Measurements from ENCODE around the gene MYO19.
"Not testable (repeated sequence)": the region's sequence is repeated elsewhere in the genome, so short reads cannot be mapped to it uniquely, and the experiment has no call there.

The MYO19 gene

DNA sequence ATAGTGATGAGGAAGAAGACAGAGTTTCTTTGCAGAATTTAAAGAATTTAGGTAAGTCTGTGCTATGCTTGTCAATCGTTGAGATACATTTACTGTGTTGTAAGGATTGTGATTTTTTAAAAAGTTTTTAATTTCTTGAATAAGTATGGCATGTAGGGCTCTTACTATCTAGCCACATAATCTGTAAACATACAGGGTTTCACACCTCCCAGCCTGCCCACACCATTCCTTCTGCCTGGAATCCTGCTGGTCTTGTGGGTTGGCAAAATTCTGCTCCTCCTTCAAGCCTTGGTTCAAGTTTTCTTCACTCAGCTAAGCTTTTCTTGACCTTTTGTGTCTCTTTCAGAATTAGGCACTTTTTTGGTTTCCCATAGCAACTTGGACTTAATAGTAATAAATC is 40.7 kb downstream of the MYO19 start:
- Histone ChIP-seq H3K9ac (no peak overlapping the region), H3K9me3 (no peaks in the 10 kb centered on the region), H3K36me3 (peaks cover 98% of the 10 kb centered on the region), H3K27me3 (no peaks in the 10 kb centered on the region), H3K27ac (no peak overlapping the region), H3K4me1 (no peaks in the 10 kb centered on the region), H3K4me2 (no peak overlapping the region), H4K20me1 (peaks cover 90% of the 10 kb centered on the region), H3K4me3 (no peak overlapping the region)
- no peak for TF ChIP-seq Cebpa-rat (IDR thresholded peaks at IDR 0.05)

DNA sequence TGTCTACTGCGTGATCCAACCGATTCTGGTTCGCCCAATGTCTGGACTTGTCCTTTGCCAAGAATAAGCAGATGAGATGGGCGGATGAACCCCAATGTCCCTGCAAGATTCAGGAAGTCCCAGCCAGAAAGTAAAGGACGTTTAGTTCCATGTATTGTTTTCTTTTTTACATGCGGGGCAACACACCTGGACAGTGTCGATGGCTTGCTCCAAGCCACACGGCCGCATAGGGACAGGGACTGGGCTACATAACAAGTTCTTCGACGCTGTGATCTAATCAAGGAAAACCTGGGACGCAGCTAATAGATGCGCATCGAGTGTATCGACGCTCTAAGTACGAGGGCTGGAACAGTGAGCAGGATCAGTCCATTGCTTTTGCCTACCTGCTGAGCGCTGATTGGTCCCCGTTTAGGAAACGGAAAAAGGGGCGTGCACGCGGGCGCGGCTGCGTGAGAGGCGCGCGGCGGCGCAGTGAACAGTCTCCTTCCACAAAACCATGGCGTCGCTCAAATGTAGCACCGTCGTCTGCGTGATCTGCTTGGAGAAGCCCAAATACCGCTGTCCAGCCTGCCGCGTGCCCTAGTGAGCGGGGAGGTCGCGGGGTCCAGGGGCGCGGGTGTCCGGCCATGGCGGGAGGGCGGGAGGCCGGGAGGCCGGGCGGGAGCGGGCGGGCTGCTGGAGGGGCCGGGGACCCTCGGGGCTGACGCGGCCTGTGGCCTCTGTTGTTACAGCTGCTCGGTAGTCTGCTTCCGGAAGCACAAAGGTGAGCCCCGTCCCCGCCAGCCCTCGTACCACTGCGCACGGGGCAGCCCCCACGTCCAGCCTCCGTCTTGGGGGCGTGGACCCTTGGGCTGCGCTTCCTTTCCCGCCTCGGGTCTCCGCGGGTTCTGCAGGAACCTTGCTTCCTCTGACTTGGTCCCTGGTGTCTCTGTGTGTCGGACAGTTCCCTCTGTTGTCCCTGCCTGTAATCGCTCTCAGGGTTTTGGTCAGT is 48.2 kb downstream of the MYO19 start, which contains the start of gene ZNHIT3:
Gene ZNHIT3, plus strand, starts transcription at position 478 of the 991 bp plus-strand sequence. Its CDS starts 19 bp downstream, at position 497.
- H3K27me3 ChIP-seq, result no peaks in the 10 kb centered on the region
- H3K27ac ChIP-seq, result peak within 1 kb of the TSS; percentile 79
- H3K4me3 ChIP-seq, result peak within 1 kb of the TSS; percentile 89
- H3K4me1 ChIP-seq, result peaks cover 34% of the 10 kb centered on the region
- H3K9me3 ChIP-seq, result no peaks in the 10 kb centered on the region
- peak within 1 kb of the TSS; percentile 88 for H3K9ac ChIP-seq
- H3K36me3 ChIP-seq, result peaks cover 31% of the 10 kb centered on the region
- H3K4me2 ChIP-seq, result peak within 1 kb of the TSS; percentile 91
- no peak for TF ChIP-seq Cebpa-rat (IDR thresholded peaks at IDR 0.05)
- peaks cover 44% of the 10 kb centered on the region for H4K20me1 ChIP-seq

DNA sequence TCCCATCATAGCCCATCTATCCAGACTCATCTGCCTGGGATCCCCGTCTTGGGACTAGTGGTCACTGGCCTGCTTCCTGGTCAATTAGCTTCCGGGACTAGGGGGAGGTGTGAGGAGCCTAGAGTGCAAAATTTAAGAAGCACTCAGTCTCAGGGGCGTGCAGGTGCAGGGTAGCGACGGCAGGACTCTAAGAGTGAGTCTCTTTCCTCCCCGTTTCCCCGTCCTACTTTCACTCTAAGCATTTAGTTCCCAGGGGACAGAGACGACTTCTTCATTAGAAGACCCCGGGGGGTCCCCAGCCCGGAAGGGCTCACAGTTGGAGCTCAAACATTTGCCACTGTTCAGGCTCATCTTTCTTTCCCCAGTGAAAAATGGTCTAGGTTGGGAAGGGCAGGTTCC is 48.9 kb downstream of the MYO19 start:
- Histone ChIP-seq H3K4me3 (peak overlapping the region; percentile 89), H3K9ac (peak overlapping the region; percentile 88), H3K36me3 (peaks cover 24% of the 10 kb centered on the region), H3K27ac (peak overlapping the region; percentile 79), H3K4me1 (peaks cover 34% of the 10 kb centered on the region), H3K27me3 (no peaks in the 10 kb centered on the region), H3K4me2 (peak overlapping the region; percentile 91), H3K9me3 (no peaks in the 10 kb centered on the region), H4K20me1 (peaks cover 37% of the 10 kb centered on the region)
- no peak for TF ChIP-seq Cebpa-rat (IDR thresholded peaks at IDR 0.05)

DNA sequence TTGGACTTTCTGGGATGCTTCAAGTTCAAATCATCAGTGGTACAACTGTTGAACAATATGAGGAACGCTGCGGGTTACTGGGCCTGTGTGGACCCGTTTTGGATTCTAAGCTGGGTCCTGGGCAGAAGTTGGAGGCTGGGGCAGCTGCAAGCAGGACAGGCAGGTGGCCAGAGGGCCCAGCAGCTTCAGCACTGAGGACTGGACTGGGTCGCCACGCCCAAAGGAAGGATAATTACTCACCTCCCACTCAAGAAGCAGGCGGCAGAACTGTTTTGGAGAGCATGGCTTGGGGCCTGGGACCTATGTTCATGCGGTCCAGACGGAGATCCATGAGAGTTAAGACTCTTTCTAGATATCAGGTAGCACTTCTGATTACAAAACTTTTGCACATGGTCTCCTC is 49.6 kb downstream of the MYO19 start:
- no peak overlapping the region for H3K4me3 ChIP-seq
- H3K9ac ChIP-seq, result no peak overlapping the region
- peaks cover 18% of the 10 kb centered on the region for H3K36me3 ChIP-seq
- no peaks in the 10 kb centered on the region for H3K9me3 ChIP-seq
- no peak overlapping the region for H3K27ac ChIP-seq
- peaks cover 34% of the 10 kb centered on the region for H3K4me1 ChIP-seq
- H3K27me3 ChIP-seq, result no peaks in the 10 kb centered on the region
- peak overlapping the region; percentile 91 for H3K4me2 ChIP-seq
- TF ChIP-seq Cebpa-rat (IDR thresholded peaks at IDR 0.05), result no peak
- peaks cover 29% of the 10 kb centered on the region for H4K20me1 ChIP-seq

DNA sequence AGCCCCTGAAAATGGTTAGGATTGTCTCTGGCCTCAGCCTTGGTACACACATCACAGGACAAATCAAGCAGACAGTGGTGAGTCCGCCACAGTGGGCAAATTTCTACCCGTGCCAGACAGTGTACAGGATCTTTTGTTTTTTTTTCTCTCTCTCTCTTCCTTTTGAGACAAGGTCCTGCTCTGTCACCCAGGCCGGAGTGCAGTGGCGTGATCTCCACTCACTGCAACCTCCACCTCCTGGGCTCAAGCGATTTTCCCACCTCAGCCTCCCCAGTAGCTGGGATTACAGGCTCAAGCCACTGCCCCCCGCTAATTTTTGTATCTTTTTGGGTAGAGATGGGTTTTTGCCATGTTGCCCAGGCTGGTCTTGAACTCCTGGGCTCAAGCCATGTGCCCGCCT is 50.6 kb downstream of the MYO19 start:
- not testable (repeated sequence) for H3K36me3 ChIP-seq, H3K9me3 ChIP-seq, H3K9ac ChIP-seq, H3K27me3 ChIP-seq, H3K4me2 ChIP-seq, H3K27ac ChIP-seq, H3K4me3 ChIP-seq
- Histone ChIP-seq H3K4me1 (peaks cover 34% of the 10 kb centered on the region), H4K20me1 (peaks cover 19% of the 10 kb centered on the region)

DNA sequence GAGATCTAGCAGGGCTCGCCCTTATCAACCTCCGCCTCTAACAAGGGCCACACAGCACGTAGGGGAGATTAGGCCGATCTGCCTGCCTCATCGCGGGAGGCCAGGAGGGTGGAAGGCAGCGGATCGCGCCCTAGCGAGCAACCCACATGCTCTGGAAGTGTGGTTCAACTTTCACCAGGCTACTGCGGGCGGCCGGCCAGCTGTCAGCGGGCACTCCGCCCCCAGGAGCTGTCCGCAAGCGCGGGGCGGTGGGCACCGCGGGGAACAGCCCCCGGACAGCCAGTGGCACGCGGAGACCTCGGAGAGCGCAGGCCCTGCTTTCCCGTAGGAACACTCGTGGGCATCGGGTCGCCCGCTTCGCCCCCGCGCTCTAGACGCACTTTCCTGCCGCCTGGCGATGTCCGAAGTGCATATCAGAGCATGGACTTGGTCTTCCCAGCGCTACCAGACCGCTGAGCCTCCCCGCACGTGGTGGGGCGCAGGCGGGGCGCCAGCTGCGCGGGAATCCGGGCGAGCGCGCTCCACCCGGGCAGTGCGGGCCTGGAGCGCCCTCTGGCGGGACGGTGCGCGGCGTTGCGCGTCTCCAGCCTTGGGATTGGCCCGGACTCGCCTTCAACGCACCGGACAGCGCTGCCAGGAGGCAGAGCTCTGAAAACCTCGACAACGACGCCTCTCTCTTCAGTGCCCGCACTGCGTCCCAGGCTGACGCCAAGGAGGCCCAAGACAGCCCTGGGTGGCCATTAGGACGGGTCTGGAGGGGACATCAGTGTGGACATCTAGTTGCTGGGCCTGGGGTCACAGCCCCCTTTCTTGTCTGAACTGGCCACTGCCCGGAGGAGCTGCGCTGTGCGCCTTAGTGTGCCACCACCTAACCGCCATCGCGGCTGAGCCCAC is 51.8 kb downstream of the MYO19 start:
- H3K4me2 ChIP-seq, result peak overlapping the region; percentile 45
- H3K9me3 ChIP-seq, result no peaks in the 10 kb centered on the region
- no peak overlapping the region for H3K27ac ChIP-seq
- H3K36me3 ChIP-seq, result no peaks in the 10 kb centered on the region
- no peak overlapping the region for H3K4me3 ChIP-seq
- H3K9ac ChIP-seq, result no peak overlapping the region
- no peaks in the 10 kb centered on the region for H3K27me3 ChIP-seq
- peaks cover 11% of the 10 kb centered on the region for H4K20me1 ChIP-seq
- peaks cover 29% of the 10 kb centered on the region for H3K4me1 ChIP-seq
- no peak for TF ChIP-seq Cebpa-rat (IDR thresholded peaks at IDR 0.05)

DNA sequence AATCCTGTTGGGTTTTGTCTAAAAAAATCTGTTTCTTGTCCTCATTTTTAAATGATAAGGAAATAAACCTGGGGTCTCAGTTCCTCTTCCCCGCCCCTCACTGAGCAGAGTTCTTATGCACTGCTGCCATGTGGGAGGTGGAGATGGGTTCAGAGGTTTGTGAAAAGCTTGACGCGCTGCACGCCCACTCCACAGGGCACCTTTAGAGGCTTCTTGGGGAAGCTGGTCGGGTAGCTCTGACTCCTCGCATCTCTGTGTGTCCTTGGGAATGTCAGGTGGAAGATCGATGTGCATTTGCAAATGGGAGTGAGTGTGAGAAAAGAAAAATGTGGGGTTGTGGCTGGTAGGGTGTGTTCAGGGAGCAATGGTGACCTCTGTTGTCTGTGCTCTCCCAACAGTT is 52.8 kb downstream of the MYO19 start:
- Histone ChIP-seq H4K20me1 (peaks cover 1% of the 10 kb centered on the region; the same call in 1 of the 2 replicates), H3K27ac (no peak overlapping the region), H3K4me2 (no peak overlapping the region), H3K9me3 (no peaks in the 10 kb centered on the region), H3K36me3 (no peaks in the 10 kb centered on the region), H3K4me1 (peaks cover 21% of the 10 kb centered on the region), H3K4me3 (no peak overlapping the region), H3K27me3 (no peaks in the 10 kb centered on the region), H3K9ac (no peak overlapping the region)
- TF ChIP-seq Cebpa-rat (IDR thresholded peaks at IDR 0.05), result no peak

DNA sequence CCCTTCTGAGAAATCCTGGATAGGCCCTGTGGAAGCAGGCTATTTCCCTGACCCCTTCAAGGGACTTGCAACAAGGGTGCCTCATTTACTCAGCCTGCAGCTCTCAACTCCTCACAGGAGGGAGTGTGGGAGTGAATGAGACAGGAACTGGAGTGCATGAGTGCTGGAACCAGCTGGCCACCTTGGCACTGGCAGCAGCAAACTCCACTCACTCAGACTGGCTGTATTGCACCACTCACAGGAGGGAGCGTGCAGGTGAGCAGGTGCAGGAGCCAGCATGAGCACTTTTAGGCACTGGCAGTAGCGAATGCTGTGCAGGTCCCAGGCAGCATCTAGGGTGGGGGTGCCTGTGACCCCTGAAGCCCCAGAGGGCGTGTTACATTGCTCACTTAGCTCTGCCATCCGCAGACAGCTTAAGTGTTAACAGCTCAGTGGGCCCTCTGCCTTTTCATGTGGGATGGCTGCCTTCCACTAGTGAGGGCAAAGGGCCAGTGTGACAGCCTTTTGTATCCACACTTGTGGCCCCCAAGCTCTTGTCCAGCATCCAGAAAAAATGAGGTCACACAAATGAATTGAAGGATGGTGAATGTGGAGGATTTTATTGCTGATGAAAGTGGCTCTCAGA is 59.2 kb downstream of the MYO19 start:
- Histone ChIP-seq H3K4me3 (no peak overlapping the region), H3K9me3 (0 out of 2 replicates have a peak, but pooled peaks cover 8% of the 10 kb centered on the region), H4K20me1 (no peaks in the 10 kb centered on the region), H3K27me3 (no peaks in the 10 kb centered on the region), H3K4me2 (no peak overlapping the region), H3K36me3 (no peaks in the 10 kb centered on the region), H3K27ac (no peak overlapping the region), H3K4me1 (peaks cover 13% of the 10 kb centered on the region), H3K9ac (no peak overlapping the region)
- TF ChIP-seq Cebpa-rat (IDR thresholded peaks at IDR 0.05), result no peak

DNA sequence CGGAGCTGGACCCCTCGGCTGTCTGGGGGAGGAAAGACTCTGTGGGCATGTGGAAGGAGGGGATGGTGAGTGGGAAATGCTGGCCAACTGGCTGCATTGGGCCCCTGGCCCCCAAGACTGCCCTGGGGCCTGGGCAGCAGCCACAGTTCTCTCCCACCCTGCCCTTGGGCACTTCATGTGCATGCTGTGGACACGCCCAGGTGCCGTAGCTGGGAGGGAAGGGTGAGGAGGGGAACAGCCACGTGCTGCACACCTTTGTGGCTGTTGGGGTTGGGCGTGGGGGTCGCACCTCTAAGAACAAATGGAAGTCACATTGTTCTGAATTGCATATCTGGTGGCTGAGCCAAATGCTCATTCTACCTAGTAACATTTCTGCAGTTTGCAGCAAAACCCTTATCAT is 60.1 kb downstream of the MYO19 start:
- H4K20me1 ChIP-seq, result no peaks in the 10 kb centered on the region
- H3K9me3 ChIP-seq, result 0 out of 2 replicates have a peak, but pooled peaks cover 8% of the 10 kb centered on the region
- H3K4me1 ChIP-seq, result peaks cover 21% of the 10 kb centered on the region
- no peak overlapping the region for H3K27ac ChIP-seq
- H3K9ac ChIP-seq, result no peak overlapping the region
- no peaks in the 10 kb centered on the region for H3K27me3 ChIP-seq
- H3K4me2 ChIP-seq, result no peak overlapping the region
- TF ChIP-seq Cebpa-rat (IDR thresholded peaks at IDR 0.05), result no peak
- H3K4me3 ChIP-seq, result no peak overlapping the region
- no peaks in the 10 kb centered on the region for H3K36me3 ChIP-seq

Data from BLaER1 (cell line).